Tibial nerve (tissue), 4 donors: Measurements from ENCODE around the gene RAB23. TPM values are rescaled to one million over a fixed set of nuclear protein-coding genes. Genes with fewer than 3 reads are reported as not detected.

ENCODE experiments used
- DNase-seq, 2 donors: peaks; one replicate each; pipeline ENCODE4 v3.0.0-alpha.2; 2019; ENCODE audit warnings: low spot score in 2 of 2
- H3K27ac ChIP-seq, 4 donors: fragments of 200-600 bp; sonication (generic) in 3 of 4; one replicate each; pipeline ENCODE4 v1.5.1; 2017 to 2019; ENCODE audit warnings: mild to moderate bottlenecking in 1 of 4
- H3K27me3 ChIP-seq, 2 donors: fragments of 200-600 bp; sonication (generic) in 1 of 2; one replicate each; pipeline versions ENCODE4 v1.5.1 to v1.6.0; 2017 to 2019
- H3K36me3 ChIP-seq, 3 donors: fragments of 200-600 bp; sonication (generic); one replicate each; pipeline ENCODE4 v1.5.1; 2018 to 2019
- H3K4me1 ChIP-seq, 4 donors: fragments of 200-600 bp; sonication (generic) in 3 of 4; one replicate each; pipeline ENCODE4 v1.5.1; 2017 to 2019
- H3K4me3 ChIP-seq, 4 donors: fragments of 200-600 bp; sonication (generic) in 3 of 4; one replicate each; pipeline ENCODE4 v1.5.1; 2017 to 2019; ENCODE audit warnings: mild to moderate bottlenecking in 1 of 4, moderate library complexity in 1 of 4
- H3K9me3 ChIP-seq, 4 donors: fragments of 200-600 bp; sonication (generic) in 3 of 4; one replicate each; pipeline ENCODE4 v1.5.1; 2017 to 2019
- EP300 ChIP-seq, 2 donors: sonication (generic); formaldehyde crosslinking; IDR thresholded peaks; one replicate each; pipeline ENCODE4 v1.6.1; 2017; ENCODE audit warnings: antibody characterized with exemption in 2 of 2, mild to moderate bottlenecking in 1 of 2
- POLR2A ChIP-seq, 2 donors: fragments of 450-650 bp; IDR thresholded peaks; one replicate each; pipeline ENCODE4 v1.6.1; 2017; ENCODE audit warnings: antibody characterized with exemption in 2 of 2, mild to moderate bottlenecking in 2 of 2, moderate library complexity in 2 of 2
- WGBS, 2 donors: methylation state at CpG; one replicate each; pipeline ENCODE4 v1.1.5; 2018; 5-methylcytosine and 5-hydroxymethylcytosine counted together
- total RNA-seq, 4 donors: library from RNA; depleted of rRNA; stranded (reverse); fragments of >200 nt; gene quantifications; one replicate each; pipeline ENCODE4 v1.1.0, GENCODE V29; 2016
- TF ChIP-seq, protein P1 (sequence below), 5 experiments: fragments of 200-600 bp in 3 of 5; fragments of 450-650 bp in 2 of 5; sonication (generic) in 3 of 5; IDR thresholded peaks; one replicate each; pipeline ENCODE4 v1.5.1; 2016 to 2019; ENCODE audit warnings: antibody characterized with exemption in 5 of 5, mild to moderate bottlenecking in 3 of 5, moderate library complexity in 2 of 5

Gene RAB23
- total RNA-seq, 4 donors from 2014 or later, result 17.1 to 26.8 (median 20.1) TPM

DNA sequence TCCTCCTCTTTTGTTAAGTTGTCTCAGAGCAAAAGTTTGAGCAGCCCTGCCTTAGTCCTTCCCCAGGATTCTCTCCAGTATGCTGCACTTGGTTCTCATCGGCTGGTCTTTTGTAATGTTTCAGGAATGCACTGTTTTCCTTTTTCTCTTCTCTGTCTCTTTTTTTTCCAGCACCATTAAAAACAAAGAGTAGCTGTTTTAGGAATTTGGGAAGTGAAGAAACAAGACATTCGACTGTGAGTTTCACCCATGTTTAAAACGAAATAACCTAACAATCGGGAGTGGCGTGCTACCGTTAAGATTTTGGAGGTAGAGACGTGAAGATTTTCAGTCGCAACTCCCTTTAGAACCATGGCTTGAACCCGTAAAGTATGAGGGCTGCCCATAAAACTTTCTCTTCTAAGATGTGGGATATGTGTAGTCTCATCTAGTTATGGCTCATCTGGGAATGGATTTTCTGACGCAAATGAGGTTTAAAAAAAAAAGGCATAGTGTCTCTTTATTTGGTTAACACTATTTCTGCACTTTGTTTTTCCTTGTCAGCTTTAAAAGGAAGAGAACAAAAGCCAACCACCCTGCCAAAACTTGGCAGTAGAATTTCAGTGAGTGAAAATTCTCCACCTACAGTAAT, 35.9 kb upstream of the RAB23 start:
- Histone ChIP-seq H3K36me3 (no peaks in the 10 kb centered on the region), H3K27ac (peak overlapping the region; percentile 32 to 91 (median 64)), H3K4me1 (peaks cover 0 to 21% (median 7%) of the 10 kb centered on the region in 4 donors), H3K9me3 (no peaks in the 10 kb centered on the region), H3K4me3 (peak overlapping the region in 2 of 4 donors; percentile 14 to 15), H3K27me3 (no peaks in the 10 kb centered on the region)
- DNase-seq, result no peak
- WGBS, 2 donors, result 30 to 35% methylated on average over 10 of the region's 10 CpGs
- TF ChIP-seq POLR2A (IDR thresholded peaks at IDR 0.05) (no peak), EP300 (IDR thresholded peaks at IDR 0.05) (peak in 1 of 2 donors; percentile 66)

DNA sequence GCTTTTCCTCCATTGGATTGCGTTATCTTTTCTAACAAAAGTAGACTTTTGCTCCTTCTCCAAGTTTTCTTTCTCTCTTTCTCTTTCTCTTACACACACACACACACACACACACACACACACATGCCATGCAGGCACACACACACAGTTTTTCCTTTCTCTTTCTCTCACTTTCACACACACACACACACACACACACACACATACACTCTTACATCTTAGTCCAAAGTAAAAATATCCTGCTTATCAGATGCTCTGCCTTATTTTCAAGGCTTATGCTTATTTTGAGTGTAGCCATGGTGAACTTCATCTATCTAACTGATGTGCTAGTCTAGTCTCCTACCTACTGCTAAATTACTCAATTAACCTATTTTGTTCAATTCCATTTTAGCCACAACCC, 34.4 kb upstream of the RAB23 start:
- H3K4me3 ChIP-seq, result no peak overlapping the region
- no peak for TF ChIP-seq POLR2A (IDR thresholded peaks at IDR 0.05)

DNA sequence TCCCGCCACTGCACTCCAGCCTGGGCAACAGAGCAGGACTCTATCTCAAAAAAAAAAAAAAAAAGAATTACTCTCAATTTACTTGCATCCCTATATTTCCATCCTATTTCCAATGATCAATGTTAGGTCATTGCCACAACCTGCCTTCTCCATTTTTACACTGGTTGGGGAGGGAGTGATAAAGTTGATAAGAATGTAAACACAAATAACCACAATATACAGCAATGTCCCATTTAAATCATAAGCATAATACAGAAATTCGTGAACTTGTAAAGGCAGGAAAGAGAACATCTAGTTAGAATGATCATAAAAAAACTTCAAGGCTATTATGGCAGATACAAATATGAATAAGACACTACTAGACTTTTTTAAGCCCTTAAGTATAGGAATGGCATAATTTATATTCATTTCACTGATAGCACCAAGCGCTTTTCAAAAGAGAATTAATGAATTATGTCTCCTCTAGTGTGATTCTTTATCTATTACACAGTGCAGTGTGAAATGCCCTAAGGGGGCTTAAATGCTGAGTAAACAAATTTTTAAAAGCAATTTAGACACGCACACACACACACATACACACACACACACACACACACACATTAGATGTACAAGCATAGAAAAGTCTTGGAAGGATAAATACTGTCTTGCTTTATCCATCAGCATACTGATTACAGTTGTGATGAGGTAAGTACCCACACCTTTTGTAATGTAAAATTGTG, 33.5 kb upstream of the RAB23 start:
- Histone ChIP-seq H3K4me1 (peaks cover 0 to 20% (median 2%) of the 10 kb centered on the region in 4 donors), H3K27me3 (no peaks in the 10 kb centered on the region), H3K4me3 (no peak overlapping the region), H3K9me3 (no peaks in the 10 kb centered on the region), H3K36me3 (no peaks in the 10 kb centered on the region), H3K27ac (no peak overlapping the region)
- WGBS, 2 donors, result 84 to 94% methylated on average over 4 of the region's 4 CpGs
- TF ChIP-seq, protein P1, sequence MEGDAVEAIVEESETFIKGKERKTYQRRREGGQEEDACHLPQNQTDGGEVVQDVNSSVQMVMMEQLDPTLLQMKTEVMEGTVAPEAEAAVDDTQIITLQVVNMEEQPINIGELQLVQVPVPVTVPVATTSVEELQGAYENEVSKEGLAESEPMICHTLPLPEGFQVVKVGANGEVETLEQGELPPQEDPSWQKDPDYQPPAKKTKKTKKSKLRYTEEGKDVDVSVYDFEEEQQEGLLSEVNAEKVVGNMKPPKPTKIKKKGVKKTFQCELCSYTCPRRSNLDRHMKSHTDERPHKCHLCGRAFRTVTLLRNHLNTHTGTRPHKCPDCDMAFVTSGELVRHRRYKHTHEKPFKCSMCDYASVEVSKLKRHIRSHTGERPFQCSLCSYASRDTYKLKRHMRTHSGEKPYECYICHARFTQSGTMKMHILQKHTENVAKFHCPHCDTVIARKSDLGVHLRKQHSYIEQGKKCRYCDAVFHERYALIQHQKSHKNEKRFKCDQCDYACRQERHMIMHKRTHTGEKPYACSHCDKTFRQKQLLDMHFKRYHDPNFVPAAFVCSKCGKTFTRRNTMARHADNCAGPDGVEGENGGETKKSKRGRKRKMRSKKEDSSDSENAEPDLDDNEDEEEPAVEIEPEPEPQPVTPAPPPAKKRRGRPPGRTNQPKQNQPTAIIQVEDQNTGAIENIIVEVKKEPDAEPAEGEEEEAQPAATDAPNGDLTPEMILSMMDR (IDR thresholded peaks at IDR 0.05), result no peak
- TF ChIP-seq EP300 (IDR thresholded peaks at IDR 0.05) (no peak), POLR2A (IDR thresholded peaks at IDR 0.05) (no peak)
- no peak for DNase-seq

More for the DNA sequence above, 34.4 kb upstream of the RAB23 start:
- H3K4me1 ChIP-seq, result peaks cover 0 to 20% (median 2%) of the 10 kb centered on the region in 4 donors
- no peak for DNase-seq
- H3K36me3 ChIP-seq, result no peaks in the 10 kb centered on the region
- no peaks in the 10 kb centered on the region for H3K27me3 ChIP-seq
- H3K27ac ChIP-seq, result peak overlapping the region in 2 of 4 donors; percentile 81 to 91
- 90 to 98% methylated on average over 1 of the region's 1 CpG for whole genome bisulfite sequencing, 2 donors
- H3K9me3 ChIP-seq, result no peaks in the 10 kb centered on the region

DNA sequence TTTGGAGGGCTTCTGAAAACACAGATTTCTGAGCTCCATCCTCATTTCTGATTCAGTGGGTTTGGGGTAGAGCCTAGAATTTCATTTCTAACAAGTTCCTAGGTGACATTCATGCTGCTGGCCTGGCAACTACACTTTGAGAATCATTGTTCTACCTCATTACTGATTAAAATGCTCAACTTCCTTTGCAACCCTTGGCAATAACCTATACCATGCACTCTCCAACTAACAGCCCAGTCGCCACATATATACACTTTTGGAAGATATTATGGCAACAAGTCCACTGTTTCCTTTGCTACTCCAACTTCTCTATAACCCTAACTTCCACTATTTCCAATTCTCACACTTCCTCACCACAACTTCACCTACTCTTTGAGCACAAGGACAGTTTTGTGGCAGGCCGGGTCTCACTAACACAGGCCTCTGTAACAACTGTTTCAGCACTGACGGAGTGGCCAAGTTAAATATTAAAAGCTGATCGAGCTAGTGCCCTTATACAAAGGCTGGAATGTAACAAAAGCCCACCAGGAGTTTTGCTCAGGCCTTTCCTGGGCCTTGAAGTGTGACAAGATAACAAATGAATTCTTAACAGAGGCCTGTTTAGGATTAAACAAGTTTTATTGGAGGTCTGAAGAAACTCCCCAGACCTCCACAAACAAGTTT, 32.1 kb upstream of the RAB23 start:
- Histone ChIP-seq H3K4me3 (no peak overlapping the region), H3K9me3 (no peaks in the 10 kb centered on the region), H3K36me3 (no peaks in the 10 kb centered on the region), H3K27me3 (no peaks in the 10 kb centered on the region), H3K27ac (no peak overlapping the region), H3K4me1 (peaks cover 0 to 15% (median 2%) of the 10 kb centered on the region in 4 donors)
- TF ChIP-seq, protein P1 (IDR thresholded peaks at IDR 0.05), result no peak
- TF ChIP-seq EP300 (IDR thresholded peaks at IDR 0.05), result no peak
- TF ChIP-seq POLR2A (IDR thresholded peaks at IDR 0.05), result no peak
- DNase-seq, result no peak
- WGBS, 2 donors, result 54 to 59% methylated on average over 4 of the region's 4 CpGs

DNA sequence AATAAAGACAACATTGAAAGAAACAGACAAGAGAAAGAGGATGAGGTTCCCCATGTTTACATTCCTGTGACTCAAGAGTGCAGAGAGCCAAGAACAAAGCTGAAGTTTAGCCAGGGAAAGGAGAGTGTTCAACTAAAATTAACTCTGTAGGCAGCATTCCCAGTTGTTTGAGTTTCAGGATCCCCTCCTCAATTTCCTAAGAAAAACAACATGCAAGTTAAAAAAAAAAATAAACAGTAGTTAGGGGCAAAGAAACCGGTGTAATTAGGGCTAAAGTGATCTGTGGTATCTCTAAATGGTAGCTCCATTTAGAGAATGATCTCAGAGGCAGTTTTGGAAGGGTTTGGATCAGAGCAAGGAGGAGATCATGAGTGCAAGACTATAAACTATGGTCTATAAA, 30.9 kb upstream of the RAB23 start:
- Histone ChIP-seq H3K27me3 (no peaks in the 10 kb centered on the region), H3K4me1 (peaks cover 0 to 13% (median 0%) of the 10 kb centered on the region in 4 donors), H3K36me3 (no peaks in the 10 kb centered on the region), H3K9me3 (no peaks in the 10 kb centered on the region), H3K4me3 (no peak overlapping the region), H3K27ac (peak overlapping the region in 2 of 4 donors; percentile 16 to 48)
- WGBS, 2 donors, result 38 to 50% methylated on average over 1 of the region's 1 CpG
- TF ChIP-seq, protein P1 (IDR thresholded peaks at IDR 0.05), result no peak
- no peak for TF ChIP-seq POLR2A (IDR thresholded peaks at IDR 0.05)
- no peak for TF ChIP-seq EP300 (IDR thresholded peaks at IDR 0.05)
- DNase-seq, result no peak

DNA sequence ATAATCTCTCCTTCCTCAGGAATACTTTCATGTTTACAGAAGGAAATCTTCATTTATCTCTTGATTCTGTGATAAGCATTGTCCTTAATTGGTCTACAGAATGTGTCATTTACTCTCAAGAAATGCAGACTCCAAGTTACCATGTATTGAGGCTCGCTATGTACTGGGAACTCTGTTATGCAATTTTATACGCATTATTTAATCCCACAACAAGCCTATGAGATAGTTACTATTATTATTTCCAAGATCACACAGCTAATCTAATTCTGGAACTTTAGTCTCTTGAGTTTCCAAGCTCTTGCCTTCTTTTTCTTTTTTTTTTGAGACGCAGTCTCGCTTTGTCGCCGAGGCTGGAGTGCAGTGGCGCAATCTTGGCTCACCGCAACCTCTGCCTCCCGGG, 30.0 kb upstream of the RAB23 start:
- TF ChIP-seq, protein P1 (IDR thresholded peaks at IDR 0.05), result no peak
- TF ChIP-seq POLR2A (IDR thresholded peaks at IDR 0.05) (no peak), EP300 (IDR thresholded peaks at IDR 0.05) (no peak)
- Histone ChIP-seq H3K4me3 (no peak overlapping the region), H3K27me3 (no peaks in the 10 kb centered on the region), H3K27ac (no peak overlapping the region), H3K9me3 (no peaks in the 10 kb centered on the region), H3K36me3 (no peaks in the 10 kb centered on the region), H3K4me1 (peaks cover 0 to 8% (median 0%) of the 10 kb centered on the region in 4 donors)
- 93 to 94% methylated on average over 9 of the region's 9 CpGs for WGBS, 2 donors
- DNase-seq, result no peak
